ENCODE results near the gene KHDC4. TPM values are rescaled to one million over a fixed set of nuclear protein-coding genes. Genes with fewer than 3 reads are reported as not detected.

KHDC4 gene
- total RNA-seq, 1 donor from 2014 or later: 47.6 TPM

GRCh38 chr1:155941845-155942531, 7.8 kb upstream of the KHDC4 start:
- H3K36me3 ChIP-seq: no peaks in the 10 kb centered on the region
- no peak for DNase-seq (ENCODE audit: extremely low spot score in 2 of 2)
- no peak for TF ChIP-seq CTCF (IDR thresholded peaks at IDR 0.05)
- no peak for TF ChIP-seq POLR2A (IDR thresholded peaks at IDR 0.05)
- no peak for TF ChIP-seq POLR2AphosphoS5 (IDR thresholded peaks at IDR 0.05; ENCODE audit: insufficient read depth in 1 of 2, low read depth in 1 of 2)
- H3K27ac ChIP-seq: no peak overlapping the region
- H3K27me3 ChIP-seq: no peaks in the 10 kb centered on the region
- H3K4me3 ChIP-seq: no peak overlapping the region
- H3K4me1 ChIP-seq: peaks cover 29% of the 10 kb centered on the region
- no peaks in the 10 kb centered on the region for H3K9me3 ChIP-seq
- intact Hi-C loops (cut with DNase I): loop anchor here (5.0 kb wide), 1 partner anchor 40 kb away; no protein-coding TSS in a partner anchor

- no peak for DNase-seq (ENCODE audit: extremely low spot score in 2 of 2)
- TF ChIP-seq POLR2AphosphoS5 (IDR thresholded peaks at IDR 0.05; ENCODE audit: insufficient read depth in 1 of 2, low read depth in 1 of 2) (no peak), POLR2A (IDR thresholded peaks at IDR 0.05) (no peak), CTCF (IDR thresholded peaks at IDR 0.05) (no peak)
- H3K9me3 ChIP-seq: no peaks in the 10 kb centered on the region
- intact Hi-C loops (cut with DNase I): loop anchor here (5.0 kb wide), 1 partner anchor 41 kb away; no protein-coding TSS in a partner anchor
- H3K27ac ChIP-seq: peak within 1 kb of the TSS; percentile 29
- peaks cover 29% of the 10 kb centered on the region for H3K4me1 ChIP-seq
- no peaks in the 10 kb centered on the region for H3K27me3 ChIP-seq
- H3K4me3 ChIP-seq: no peak within 1 kb of the TSS
- no peaks in the 10 kb centered on the region for H3K36me3 ChIP-seq
Measured at GRCh38 chr1:155940993-155941844, 7.0 kb upstream of the KHDC4 start, which contains the start of gene RXFP4. RXFP4 (plus strand) TSS chr1:155941638; CDS start chr1:155941710, 72 bp downstream.

GRCh38 chr1:155940482-155940992, 6.3 kb upstream of the KHDC4 start:
- H3K4me3 ChIP-seq: no peak overlapping the region
- DNase-seq (ENCODE audit: extremely low spot score in 2 of 2): no peak
- H3K27me3 ChIP-seq: no peaks in the 10 kb centered on the region
- no peaks in the 10 kb centered on the region for H3K9me3 ChIP-seq
- TF ChIP-seq POLR2AphosphoS5 (IDR thresholded peaks at IDR 0.05; ENCODE audit: insufficient read depth in 1 of 2, low read depth in 1 of 2) (peak in 1 of 2 donors; percentile 54), POLR2A (IDR thresholded peaks at IDR 0.05) (no peak)
- H3K36me3 ChIP-seq: no peaks in the 10 kb centered on the region
- H3K4me1 ChIP-seq: peaks cover 29% of the 10 kb centered on the region
- no peak overlapping the region for H3K27ac ChIP-seq
- intact Hi-C loops (cut with DNase I): loop anchor here (5.0 kb wide), 1 partner anchor 42 kb away; no protein-coding TSS in a partner anchor

- H3K27me3 ChIP-seq: no peaks in the 10 kb centered on the region
- TF ChIP-seq POLR2A (IDR thresholded peaks at IDR 0.05): no peak
- TF ChIP-seq CTCF (IDR thresholded peaks at IDR 0.05): peak in 2 of 3 experiments; percentile 41 to 45
- peak in 1 of 2 donors; percentile 32 for TF ChIP-seq POLR2AphosphoS5 (IDR thresholded peaks at IDR 0.05; ENCODE audit: insufficient read depth in 1 of 2, low read depth in 1 of 2)
- H3K4me1 ChIP-seq: peaks cover 36% of the 10 kb centered on the region
- no peak for DNase-seq (ENCODE audit: extremely low spot score in 2 of 2)
- H3K4me3 ChIP-seq: no peak overlapping the region
- no peaks in the 10 kb centered on the region for H3K36me3 ChIP-seq
- intact Hi-C loops (cut with DNase I): no loop called here
- no peaks in the 10 kb centered on the region for H3K9me3 ChIP-seq
- peak overlapping the region; percentile 28 for H3K27ac ChIP-seq
Measured at GRCh38 chr1:155938220-155938627, 4.0 kb upstream of the KHDC4 start.

GRCh38 chr1:155934936-155935590, 850 bp upstream of the KHDC4 start:
- TF ChIP-seq POLR2AphosphoS5 (IDR thresholded peaks at IDR 0.05; ENCODE audit: insufficient read depth in 1 of 2, low read depth in 1 of 2) (no peak), POLR2A (IDR thresholded peaks at IDR 0.05) (no peak), CTCF (IDR thresholded peaks at IDR 0.05) (no peak)
- H3K4me1 ChIP-seq: peaks cover 48% of the 10 kb centered on the region
- intact Hi-C loops (cut with DNase I): no loop called here
- peak overlapping the region; percentile 79 for H3K27ac ChIP-seq
- H3K9me3 ChIP-seq: no peaks in the 10 kb centered on the region
- H3K4me3 ChIP-seq: peak overlapping the region; percentile 85 to 95
- DNase-seq (ENCODE audit: extremely low spot score in 2 of 2): no peak
- H3K36me3 ChIP-seq: peaks cover 0 to 24% of the 10 kb centered on the region in 2 donors
- H3K27me3 ChIP-seq: no peaks in the 10 kb centered on the region

Data from vagina (tissue), 2 donors.